DOHH2 (cell line): Measurements from ENCODE around the gene SIX3.

ENCODE experiments used
- EZH2phosphoT487 ChIP-seq: fragments of 200-600 bp; sonication (generic); IDR thresholded peaks from 2 replicates; pipeline ENCODE4 v1.6.1; 2017; ENCODE audit warnings: borderline replicate concordance, mild to moderate bottlenecking, antibody characterized with exemption, low read length, moderate library complexity, mixed read lengths
- TF ChIP-seq, protein P1 (sequence below): fragments of 200-600 bp; sonication (generic); IDR thresholded peaks from one replicate; pipeline ENCODE4 v1.5.1; 2014; ENCODE audit warnings: antibody characterized with exemption, mild to moderate bottlenecking, low read depth, low read length; ENCODE audit not compliant: poor library complexity, severe bottlenecking

- TF ChIP-seq, protein P1, sequence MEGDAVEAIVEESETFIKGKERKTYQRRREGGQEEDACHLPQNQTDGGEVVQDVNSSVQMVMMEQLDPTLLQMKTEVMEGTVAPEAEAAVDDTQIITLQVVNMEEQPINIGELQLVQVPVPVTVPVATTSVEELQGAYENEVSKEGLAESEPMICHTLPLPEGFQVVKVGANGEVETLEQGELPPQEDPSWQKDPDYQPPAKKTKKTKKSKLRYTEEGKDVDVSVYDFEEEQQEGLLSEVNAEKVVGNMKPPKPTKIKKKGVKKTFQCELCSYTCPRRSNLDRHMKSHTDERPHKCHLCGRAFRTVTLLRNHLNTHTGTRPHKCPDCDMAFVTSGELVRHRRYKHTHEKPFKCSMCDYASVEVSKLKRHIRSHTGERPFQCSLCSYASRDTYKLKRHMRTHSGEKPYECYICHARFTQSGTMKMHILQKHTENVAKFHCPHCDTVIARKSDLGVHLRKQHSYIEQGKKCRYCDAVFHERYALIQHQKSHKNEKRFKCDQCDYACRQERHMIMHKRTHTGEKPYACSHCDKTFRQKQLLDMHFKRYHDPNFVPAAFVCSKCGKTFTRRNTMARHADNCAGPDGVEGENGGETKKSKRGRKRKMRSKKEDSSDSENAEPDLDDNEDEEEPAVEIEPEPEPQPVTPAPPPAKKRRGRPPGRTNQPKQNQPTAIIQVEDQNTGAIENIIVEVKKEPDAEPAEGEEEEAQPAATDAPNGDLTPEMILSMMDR: no peak
- TF ChIP-seq EZH2phosphoT487: no peak
These were observed 9.4 kb upstream of the SIX3 start for GRCh38 chr2:44932079-44932478.
